GM19023 (cell line): ENCODE data around the gene UPP2.

Experiments used
- ATAC-seq: cut with Tn5 transposase; IDR thresholded peaks from one replicate; pipeline ENCODE4 v1.9.1; 2021; ENCODE audit warnings: mild to moderate bottlenecking, moderate library complexity; ENCODE audit not compliant: unreplicated experiment

The UPP2 gene

DNA sequence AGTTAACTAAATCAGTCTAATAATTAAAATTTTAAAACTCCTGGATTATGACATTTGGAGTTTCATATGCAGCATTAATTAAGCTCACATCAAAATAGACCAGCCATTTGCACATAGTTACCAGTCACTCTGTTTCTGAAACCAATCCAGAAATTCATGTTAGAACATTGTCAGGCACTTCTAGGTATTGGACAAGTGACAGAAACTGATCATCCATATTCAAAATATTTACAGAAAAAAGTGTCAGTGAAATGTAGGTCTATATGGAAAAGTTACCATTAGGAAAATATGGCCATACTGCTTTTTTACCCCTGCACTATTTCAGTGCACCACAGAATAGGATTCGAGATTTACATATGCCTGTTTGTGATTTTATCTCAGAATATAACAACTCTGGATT is 33.4 kb downstream of the UPP2 start:
- no peak for ATAC-seq

DNA sequence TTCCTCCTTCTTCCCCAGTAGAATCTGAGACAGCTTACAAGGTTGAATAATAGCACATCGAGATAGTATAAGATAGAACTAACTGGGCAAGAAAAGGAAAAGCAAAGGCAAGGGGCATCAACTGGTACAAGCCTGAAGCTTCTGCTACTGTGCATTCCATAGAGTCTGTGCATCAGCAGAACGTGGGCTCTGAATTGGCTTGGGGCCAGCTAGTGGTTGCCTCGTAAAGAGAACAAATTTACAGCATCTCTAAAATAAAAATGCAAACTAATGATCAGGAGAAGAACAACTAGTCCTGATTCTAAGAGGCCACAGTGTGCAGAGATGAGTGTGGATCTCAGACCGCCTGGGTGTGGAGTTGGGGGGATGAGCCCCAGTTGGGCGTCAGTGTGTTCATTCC is 36.6 kb downstream of the UPP2 start:
- ATAC-seq: no peak

DNA sequence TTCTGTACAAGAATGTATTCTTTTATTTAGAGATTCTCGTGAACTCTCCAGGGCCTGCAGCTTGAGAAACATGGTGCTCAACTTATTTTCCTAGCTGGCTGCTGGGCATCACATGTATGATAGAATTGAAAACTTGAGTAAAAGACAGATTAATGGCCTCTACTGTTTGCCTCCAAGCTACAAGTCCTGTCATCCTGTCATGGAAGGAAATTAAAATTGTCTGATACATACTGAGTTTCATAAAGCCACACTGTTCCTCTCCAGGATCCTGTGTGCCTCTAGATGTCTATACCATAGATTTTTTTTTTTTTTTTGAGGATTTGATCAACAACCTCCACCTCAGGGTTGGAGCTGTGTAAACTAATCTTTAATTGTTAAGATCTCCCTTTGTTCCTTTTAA is 38.5 kb downstream of the UPP2 start:
- ATAC-seq: no peak

DNA sequence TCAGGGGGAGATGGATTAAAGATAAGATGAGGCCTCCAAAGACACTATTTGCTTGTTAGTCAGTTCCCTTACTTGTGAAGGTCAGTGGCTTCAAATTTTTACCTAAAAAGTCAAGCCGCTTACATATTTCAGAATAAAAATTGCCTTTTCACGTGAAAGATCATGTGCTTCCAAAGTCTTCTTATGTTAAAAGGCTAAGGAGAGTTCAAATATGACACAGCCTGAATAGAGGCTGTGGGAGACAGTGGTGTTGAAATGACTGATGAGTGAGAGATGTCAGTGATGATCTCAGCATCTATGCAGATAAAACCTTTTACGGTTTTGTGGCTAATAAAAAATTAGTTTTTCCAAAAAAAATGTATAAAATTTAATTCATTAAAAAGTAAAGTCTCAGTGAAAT is 40.5 kb downstream of the UPP2 start:
- no peak for ATAC-seq

DNA sequence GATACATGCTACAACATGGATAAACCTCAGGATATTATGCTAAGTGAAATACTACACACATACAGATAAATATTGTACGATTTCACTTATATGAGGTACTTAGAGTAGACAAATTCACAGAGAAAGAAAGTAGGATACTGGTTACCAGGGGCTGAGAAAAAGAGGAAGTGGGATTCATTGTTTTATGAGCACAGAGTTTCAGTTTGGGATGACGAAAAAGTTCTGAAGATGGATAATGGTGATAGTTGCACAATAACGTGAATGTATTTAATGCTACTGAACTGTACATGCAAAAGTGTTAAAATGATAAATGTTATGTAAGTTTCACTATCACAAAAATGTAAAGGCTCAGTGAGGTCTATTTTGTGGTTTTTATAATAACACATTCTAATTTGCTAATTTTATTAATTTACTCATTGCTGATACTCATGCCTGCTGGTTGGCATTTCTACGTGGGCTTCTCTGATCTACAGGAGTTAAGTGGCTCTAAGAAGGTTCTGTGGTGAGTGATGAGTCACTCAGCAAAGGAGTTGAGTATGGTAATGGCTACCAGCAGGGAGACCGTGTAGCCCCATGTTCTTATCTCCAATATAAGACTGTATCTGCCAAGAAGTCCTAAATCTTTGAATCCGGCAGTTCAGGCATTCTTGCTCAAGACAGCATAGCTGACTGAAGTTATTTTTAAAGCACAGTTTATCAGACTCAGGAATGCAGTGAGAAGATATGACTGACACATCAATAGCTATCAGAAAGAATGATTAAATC is 41.1 kb downstream of the UPP2 start:
- no peak for ATAC-seq

DNA sequence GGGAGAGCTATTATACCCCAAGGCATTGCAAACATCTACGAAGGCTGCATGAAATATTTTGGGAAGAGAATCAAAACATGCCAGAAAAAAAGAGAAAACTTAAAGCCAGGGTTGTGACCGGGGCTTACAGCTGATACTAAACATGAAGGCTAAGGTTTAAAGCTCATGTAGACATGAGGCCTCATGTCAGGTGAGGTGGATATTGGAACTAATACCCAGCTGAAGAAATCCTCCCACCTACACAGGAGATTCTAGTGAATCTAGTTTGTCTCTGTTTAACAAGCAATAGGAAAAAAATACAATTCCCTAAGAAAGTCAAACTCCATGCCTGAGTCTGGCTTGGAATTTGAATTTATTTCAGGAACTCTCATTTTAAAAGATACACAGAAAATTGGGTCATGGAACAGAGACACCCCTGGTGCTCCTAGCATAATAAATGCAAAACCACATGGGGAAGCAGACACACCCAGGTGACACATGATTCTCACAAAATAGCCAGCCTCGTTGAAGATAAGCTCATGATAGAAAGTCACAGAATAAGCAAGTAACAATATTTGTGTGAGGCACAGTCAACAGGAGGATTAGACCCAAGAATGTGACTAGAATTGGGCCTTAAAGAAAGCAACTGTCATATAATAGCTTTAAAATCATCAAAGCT is 42.2 kb downstream of the UPP2 start:
- no peak for ATAC-seq

DNA sequence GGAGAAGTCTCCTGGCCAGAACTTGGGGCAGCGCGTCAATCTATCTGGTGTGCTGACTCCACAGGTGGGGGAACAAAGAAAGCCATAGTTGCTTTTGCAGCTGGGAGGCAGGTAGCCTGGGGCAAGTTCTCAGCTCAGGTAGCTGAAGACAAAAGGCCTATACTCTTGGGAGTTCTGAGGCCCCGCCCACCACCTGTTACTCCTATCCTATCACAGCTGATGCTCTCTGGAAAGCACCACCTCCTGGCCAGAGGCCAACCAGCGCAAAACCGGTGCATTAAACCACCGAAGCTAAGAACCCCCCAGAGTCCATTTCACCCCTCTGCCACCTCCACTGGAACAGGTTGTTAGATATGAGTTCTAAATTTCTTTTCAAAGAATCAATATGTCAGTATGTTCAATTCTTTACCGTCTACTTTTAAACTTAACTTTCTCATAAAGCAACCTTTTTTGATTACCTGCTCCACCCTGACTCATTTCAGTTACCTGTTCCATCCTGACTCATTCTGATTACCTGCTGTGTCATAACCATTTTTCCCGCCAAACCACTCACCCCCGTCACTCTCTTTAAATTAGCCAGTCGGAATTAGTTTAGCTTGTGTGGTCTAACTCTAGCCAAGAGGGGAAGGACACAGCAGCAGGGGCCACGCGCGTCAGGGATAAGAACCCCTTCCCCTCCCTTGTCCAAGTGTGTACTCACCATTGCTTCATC is 43.4 kb downstream of the UPP2 start:
- ATAC-seq: no peak

DNA sequence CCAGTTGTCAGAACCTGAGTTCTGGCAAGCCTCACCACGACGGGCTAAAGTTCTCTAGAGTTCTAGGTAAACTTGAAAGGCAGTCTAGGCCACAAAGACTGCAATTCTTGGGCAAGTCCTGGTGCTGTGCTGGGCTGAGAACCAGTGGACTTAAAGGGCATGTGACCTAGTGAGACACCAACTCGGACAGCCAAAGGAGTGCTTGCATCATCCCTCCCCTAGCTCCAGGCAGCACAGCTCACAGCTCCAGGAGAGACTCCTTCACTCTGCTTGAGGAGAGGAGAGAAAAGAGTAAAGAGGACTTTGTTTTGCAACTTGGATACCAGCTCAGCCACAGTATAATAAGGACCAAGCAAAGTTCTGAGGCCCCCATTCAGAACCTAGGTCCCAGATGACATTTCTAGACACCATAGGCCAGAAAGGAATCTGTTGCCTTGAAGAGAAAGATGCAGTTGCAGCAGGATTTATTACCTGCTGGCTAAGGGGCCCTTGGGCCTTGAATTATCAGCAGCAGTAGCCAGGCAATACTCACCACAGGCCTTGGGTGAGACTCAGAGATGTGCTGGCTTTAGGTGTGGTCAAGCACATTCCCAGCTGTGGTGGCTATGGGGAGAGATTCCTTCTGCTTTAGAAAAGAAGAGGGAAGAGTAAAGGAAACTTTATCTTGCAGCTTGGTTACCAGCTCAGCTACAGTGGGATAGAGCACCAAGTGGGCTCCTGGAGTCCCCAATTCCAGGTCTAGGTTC is 51.8 kb downstream of the UPP2 start:
- ATAC-seq: no peak

DNA sequence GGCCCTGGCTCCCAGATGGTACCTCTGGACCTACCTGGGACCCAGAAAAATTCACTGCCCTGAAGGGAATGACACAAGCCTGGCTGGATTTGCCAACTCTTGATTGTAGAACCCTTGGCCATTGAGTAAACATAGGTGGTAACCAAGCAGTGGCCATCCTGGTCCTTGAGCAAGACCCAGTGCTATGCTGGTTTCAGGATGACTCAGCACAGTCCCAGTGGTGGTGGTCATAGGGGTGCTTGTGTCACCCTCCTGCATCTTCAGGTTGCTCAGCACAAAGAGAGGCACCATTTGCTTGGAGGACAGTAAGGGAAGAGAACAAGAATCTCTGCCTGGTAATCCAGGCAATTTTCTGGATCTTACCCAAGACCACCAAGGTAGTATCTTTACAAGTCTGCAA is 52.9 kb downstream of the UPP2 start:
- ATAC-seq: no peak

DNA sequence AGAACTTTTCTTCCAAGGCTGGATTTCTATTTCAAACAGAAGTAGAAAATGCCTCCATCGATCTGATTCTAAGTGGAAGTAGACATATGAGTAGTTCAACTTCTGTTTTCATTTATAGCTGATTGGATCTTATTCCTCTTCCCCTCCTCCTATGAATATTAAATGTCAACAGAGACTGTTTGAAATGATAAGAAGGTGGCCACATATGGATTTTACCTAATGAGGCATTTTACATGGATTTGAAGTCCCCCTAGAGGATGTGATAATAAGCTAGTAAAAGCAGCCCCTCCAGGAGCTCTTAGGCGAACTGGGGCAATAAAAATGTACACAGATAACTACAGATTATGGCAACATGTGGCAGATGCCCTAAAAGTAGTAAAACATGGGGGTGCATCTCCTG is 71.0 kb downstream of the UPP2 start:
- no peak for ATAC-seq

DNA sequence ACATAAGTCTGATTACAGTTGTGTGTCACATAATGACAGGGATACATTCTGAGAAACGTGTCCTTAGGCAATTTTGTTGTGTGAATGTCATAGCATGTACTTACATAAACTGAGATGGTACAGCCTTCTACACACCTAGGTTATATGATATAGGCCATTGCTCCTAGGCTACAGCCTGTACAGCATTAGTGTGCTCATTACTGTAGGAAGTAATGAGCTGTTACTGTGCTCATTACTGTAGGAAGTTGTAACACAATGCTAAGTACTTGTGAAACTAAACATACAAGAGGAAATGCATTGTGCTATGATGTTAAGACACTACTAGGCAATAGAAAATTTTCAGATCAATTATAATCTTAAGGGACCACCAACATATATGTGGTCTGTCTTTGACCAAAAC is 72.8 kb downstream of the UPP2 start:
- no peak for ATAC-seq

DNA sequence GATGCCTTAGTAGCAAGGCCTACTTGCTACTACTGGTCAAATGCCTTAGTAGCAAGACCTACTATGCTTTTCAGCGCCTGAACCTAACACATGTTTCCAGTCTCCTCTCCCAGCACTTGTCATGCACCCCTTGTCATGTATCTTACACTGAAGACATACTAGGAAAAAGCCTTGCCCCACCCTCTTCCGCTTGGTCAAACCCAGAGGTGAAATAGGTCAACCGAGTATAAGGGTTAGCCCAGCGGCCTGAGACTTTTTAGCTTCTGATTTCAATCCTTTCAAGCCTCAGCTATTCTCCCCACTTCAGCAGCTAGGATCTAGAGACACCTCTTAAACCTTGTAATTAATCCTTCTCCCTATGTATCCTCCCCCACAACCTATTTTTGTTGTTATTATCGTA is 73.3 kb downstream of the UPP2 start:
- no peak for ATAC-seq

DNA sequence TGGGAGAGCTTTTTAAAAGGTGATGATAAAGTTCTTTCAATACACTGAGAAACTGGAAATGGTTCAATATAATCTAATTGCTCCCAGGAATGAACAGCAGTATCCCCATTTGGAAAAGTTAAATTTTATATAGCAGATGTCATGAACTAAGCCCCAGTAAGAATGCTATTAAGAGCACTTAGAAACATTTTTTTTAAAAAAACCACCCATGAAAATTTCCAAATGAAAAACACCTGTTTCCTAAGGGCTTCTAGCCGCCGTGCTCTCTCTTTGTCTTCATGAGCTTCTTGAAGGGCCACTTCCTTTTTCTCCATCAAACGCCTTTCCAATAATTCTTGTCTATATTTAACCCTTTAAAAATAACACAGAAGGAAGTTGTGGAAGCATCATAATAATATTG is 77.0 kb downstream of the UPP2 start:
- no peak for ATAC-seq

DNA sequence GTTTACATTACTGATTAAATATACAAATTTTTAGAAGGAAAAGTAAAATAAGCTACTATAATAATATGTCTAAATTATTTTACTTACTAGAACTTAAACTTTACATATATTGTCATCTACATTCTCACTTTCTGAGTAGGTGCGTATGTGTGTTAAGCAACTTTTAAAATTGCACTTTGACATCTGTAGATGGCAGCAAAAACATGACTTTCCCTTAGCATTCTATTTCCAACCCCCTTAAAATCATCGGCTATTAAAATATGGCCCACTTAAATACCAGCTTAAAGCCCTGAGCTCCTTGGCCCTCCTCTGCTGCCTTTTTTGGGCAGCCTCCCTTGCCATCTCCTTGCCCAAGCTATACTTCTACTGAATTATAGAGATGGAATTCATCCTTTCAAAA is 78.0 kb downstream of the UPP2 start:
- no peak for ATAC-seq

DNA sequence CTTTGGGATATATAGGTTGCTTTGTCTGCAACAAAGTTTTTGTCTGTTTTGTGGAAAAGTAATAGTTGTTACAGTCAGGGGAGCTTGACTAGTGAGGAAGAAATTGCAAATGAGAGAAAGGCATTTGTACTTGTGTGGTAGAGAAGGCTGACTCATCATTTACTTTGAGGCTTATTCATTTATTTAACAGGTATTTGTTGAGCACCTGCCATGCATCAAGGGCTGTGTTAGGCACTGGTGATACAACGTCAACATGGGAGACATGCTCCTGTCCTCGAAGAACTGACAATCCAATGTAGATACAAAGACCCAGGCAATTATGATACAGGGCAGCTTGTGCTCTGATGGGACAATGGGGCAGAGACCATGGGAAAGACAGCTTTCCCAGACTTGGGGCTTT is 79.5 kb downstream of the UPP2 start:
- no peak for ATAC-seq

DNA sequence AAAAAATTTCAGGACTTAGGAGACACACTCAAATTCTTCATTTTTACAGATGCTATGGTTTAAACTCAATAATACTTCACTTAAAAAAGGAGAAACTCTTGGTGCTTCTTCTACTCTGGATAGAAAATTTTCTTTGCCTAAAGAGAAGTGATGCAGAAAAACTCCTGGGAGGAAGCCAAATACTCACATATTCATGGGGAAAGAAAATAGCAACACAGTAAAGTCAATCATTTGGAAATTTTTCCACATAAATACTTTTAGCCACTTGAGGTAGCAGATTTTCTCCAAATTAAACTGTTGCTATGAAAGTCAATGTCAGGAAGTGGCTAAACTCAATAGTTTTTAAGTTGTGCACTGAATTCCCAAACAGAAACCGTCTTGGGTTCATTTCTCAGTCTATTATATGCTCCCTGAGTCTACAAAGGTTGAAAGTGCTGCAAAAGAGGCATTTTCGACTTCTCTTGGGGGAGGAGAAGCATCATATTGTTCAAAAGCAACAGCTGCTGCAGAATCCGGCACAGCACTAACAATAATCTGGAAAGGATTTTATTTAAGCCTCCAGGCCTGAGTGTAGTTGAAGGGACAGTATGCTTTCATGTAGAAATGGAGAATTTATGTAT is 81.1 kb downstream of the UPP2 start:
- ATAC-seq: no peak

DNA sequence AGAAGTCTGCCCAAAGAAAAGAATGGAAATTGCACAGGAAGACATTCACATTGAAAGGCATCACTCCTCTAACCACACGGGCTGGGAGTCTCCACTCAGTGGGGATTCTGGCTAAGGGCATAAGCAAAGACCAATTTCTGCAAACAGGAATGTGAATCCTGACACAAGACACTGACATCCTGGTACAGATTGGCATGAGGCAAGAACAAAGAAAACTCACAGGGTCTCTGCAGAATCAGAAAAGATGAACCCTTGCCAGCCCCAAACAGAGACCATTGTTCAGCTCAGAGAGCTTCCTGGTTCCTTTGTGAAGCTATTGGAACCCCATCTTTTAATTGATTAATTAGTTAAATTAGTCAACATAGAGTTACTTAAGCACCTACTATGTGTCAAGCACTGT is 82.3 kb downstream of the UPP2 start:
- no peak for ATAC-seq

DNA sequence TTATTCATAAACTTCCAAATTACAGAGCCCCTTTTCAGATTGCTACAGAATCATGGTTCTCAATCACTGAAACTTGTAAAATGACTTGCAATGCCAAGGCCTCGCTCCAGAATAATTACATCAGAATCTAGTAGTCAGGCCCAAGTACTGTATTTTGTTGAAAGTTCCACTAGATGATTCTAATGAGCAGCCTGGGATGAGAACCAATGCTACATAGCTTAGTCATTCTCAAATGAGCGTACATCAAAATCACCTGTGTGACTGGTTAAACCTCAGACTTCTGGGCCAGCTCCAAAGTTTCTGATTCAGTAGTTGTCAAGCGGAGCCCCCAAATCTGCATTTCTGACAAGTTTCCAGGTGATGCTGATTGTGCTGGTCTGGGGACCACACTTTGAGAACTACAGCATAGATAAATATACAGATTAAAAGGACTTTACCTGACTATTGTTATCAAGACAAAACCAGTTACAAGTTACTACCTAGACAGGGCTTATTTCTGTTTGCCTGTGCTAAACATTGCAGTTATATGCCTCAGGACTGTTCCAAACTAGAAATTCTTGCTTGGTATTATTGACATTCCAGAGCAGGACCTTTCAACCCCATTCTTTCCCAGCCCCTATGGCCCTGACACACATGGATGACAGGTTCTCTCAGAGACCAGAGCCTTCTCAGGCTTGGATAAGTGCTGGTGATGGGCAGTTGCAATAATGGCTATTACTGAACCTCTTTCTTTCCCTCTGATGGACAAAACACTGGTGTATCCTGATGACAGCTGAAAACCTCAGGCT is 83.1 kb downstream of the UPP2 start:
- no peak for ATAC-seq
